ENCODE data around the gene ACOT8. TPM values are rescaled to one million over a fixed set of nuclear protein-coding genes. Genes with fewer than 3 reads are reported as not detected.

Gene ACOT8
- total and polyA plus RNA-seq, 2 donors (not counting 1 experiment from before 2014, with no cell fraction given) = 32.4 to 64.7 TPM

- POLR2A ChIA-PET = no interaction called here
- Histone ChIP-seq H2AFZ (ENCODE audit: insufficient read depth, low read depth, low read length, poor library complexity, severe bottlenecking) (no peak overlapping the region), H3K36me3 (replicated peaks in 1 of 2; ENCODE audit: control extremely low read depth in 1 of 2, control insufficient read depth in 1 of 2, extremely low read depth in 1 of 2, insufficient read depth in 2 of 2, low read length in 1 of 2) (peaks cover 3 to 38% of the 10 kb centered on the region in 2 experiments), H3K27ac (ENCODE audit: low read length in 2 of 2) (no peak overlapping the region), H3K9me3 (ENCODE audit: control extremely low read depth in 1 of 3, control insufficient read depth in 2 of 3, insufficient read depth in 1 of 3, low read length in 2 of 3) (no peaks in the 10 kb centered on the region), H3K4me2 (replicated peaks; ENCODE audit: low read depth, low read length, poor library complexity, severe bottlenecking) (no peak overlapping the region), H3K27me3 (replicated peaks in 1 of 4; ENCODE audit: control extremely low read depth in 1 of 4, control insufficient read depth in 3 of 4, insufficient read depth in 4 of 4, low read length in 3 of 4) (peaks cover 0 to 2% (median 0%) of the 10 kb centered on the region in 4 experiments), H3K79me2 (ENCODE audit: control insufficient read depth, insufficient read depth, low read length) (peaks cover 9% of the 10 kb centered on the region), H3K4me1 (ENCODE audit: control insufficient read depth in 2 of 2, insufficient read depth in 2 of 2, low read length in 2 of 2) (peaks cover 9 to 16% of the 10 kb centered on the region in 2 donors), H3K9ac (ENCODE audit: low read length) (no peak overlapping the region), H3K4me3 (ENCODE audit: control extremely low read depth in 1 of 5, extremely low read depth in 1 of 5, insufficient read depth in 1 of 5, low read depth in 2 of 5, low read length in 4 of 5) (no peak overlapping the region), H4K20me1 (ENCODE audit: control insufficient read depth, insufficient read depth, low read length, poor library complexity, severe bottlenecking) (no peaks in the 10 kb centered on the region)
- Mint-ChIP-seq H3K27ac (no peak overlapping the region), H3K27me3 (no peaks in the 10 kb centered on the region), H3K4me3 (no peak overlapping the region), H3K4me1 (peaks cover 16% of the 10 kb centered on the region), H3K9me3 (ENCODE audit: insufficient read depth) (no peaks in the 10 kb centered on the region)
- WGBS (ENCODE audit: insufficient coverage) = 60% methylated on average over 2 of the region's 8 CpGs
- CTCF ChIA-PET = interaction anchor here (0.6 to 1.1 kb wide), 2 partner anchors 11 to 151 kb away, joined by 4 to 5 read pairs; no protein-coding TSS in a partner anchor
- no peak for DNase-seq
- intact Hi-C loops (cut with micrococcal nuclease) = no loop called here
- no peak for TF ChIP-seq CTCF (IDR thresholded peaks at IDR 0.05)
- no peak for TF ChIP-seq EZH2 (IDR thresholded peaks at IDR 0.05; ENCODE audit: borderline replicate concordance, insufficient read depth, low read depth, low read length, poor library complexity, severe bottlenecking)
- ATAC-seq (ENCODE audit: low read depth) = no peak
Observed at GRCh38 chr20:45810191-45810970, 46.8 kb downstream of the ACOT8 start.

- 89% methylated on average over 7 of the region's 7 CpGs for WGBS (ENCODE audit: insufficient coverage)
- Histone ChIP-seq H3K27me3 (replicated peaks in 1 of 4; ENCODE audit: control extremely low read depth in 1 of 4, control insufficient read depth in 3 of 4, insufficient read depth in 4 of 4, low read length in 3 of 4) (no peaks in the 10 kb centered on the region), H4K20me1 (ENCODE audit: control insufficient read depth, insufficient read depth, low read length, poor library complexity, severe bottlenecking) (no peaks in the 10 kb centered on the region), H3K36me3 (replicated peaks in 1 of 2; ENCODE audit: control extremely low read depth in 1 of 2, control insufficient read depth in 1 of 2, extremely low read depth in 1 of 2, insufficient read depth in 2 of 2, low read length in 1 of 2) (peaks cover 0 to 55% of the 10 kb centered on the region in 2 experiments), H3K27ac (ENCODE audit: low read length in 2 of 2) (no peak overlapping the region), H3K9me3 (ENCODE audit: control extremely low read depth in 1 of 3, control insufficient read depth in 2 of 3, insufficient read depth in 1 of 3, low read length in 2 of 3) (no peaks in the 10 kb centered on the region), H2AFZ (ENCODE audit: insufficient read depth, low read depth, low read length, poor library complexity, severe bottlenecking) (no peak overlapping the region), H3K4me2 (replicated peaks; ENCODE audit: low read depth, low read length, poor library complexity, severe bottlenecking) (no peak overlapping the region), H3K4me1 (ENCODE audit: control insufficient read depth in 2 of 2, insufficient read depth in 2 of 2, low read length in 2 of 2) (peaks cover 3 to 10% of the 10 kb centered on the region in 2 donors), H3K4me3 (ENCODE audit: control extremely low read depth in 1 of 5, extremely low read depth in 1 of 5, insufficient read depth in 1 of 5, low read depth in 2 of 5, low read length in 4 of 5) (no peak overlapping the region), H3K79me2 (ENCODE audit: control insufficient read depth, insufficient read depth, low read length) (no peaks in the 10 kb centered on the region), H3K9ac (ENCODE audit: low read length) (no peak overlapping the region)
- H3K27me3 Mint-ChIP-seq = no peaks in the 10 kb centered on the region
- POLR2A ChIA-PET = no interaction called here
- intact Hi-C loops (cut with micrococcal nuclease) = no loop called here
- CTCF ChIA-PET = no interaction called here
- TF ChIP-seq EZH2 (IDR thresholded peaks at IDR 0.05; ENCODE audit: borderline replicate concordance, insufficient read depth, low read depth, low read length, poor library complexity, severe bottlenecking) (no peak), CTCF (IDR thresholded peaks at IDR 0.05) (no peak)
- H3K9me3 Mint-ChIP-seq (ENCODE audit: insufficient read depth) = no peaks in the 10 kb centered on the region
- ATAC-seq (ENCODE audit: low read depth) = no peak
- DNase-seq = no peak
- H3K27ac Mint-ChIP-seq = no peak overlapping the region
- H3K4me1 Mint-ChIP-seq = peaks cover 8% of the 10 kb centered on the region
- H3K4me3 Mint-ChIP-seq = no peak overlapping the region
Observed at GRCh38 chr20:45801851-45802250, 55.3 kb downstream of the ACOT8 start.

All from B cell (primary cell).